NT2/D1 (cell line): ENCODE results near the gene ADCY9.
"Not testable (repeated sequence)": the region's sequence is repeated elsewhere in the genome, so short reads cannot be mapped to it uniquely, and the experiment has no call there.

ENCODE experiments used
- DNase-seq: peaks from one replicate; pipeline ENCODE4 v3.0.0-alpha.2; 2011; ENCODE audit warnings: low read depth, low spot score
- H3K27me3 ChIP-seq: 2 replicates; pipeline ENCODE4 v1.6.0; 2011; ENCODE audit warnings: mild to moderate bottlenecking; ENCODE audit not compliant: insufficient read length, insufficient read depth
- H3K36me3 ChIP-seq: 2 replicates; pipeline ENCODE4 v1.6.1; 2011; ENCODE audit warnings: mild to moderate bottlenecking, low read length, mixed read lengths; ENCODE audit not compliant: insufficient read depth, insufficient read length
- H3K4me1 ChIP-seq: 2 replicates; pipeline ENCODE4 v1.5.1; 2011; ENCODE audit not compliant: insufficient read depth, insufficient read length
- H3K4me3 ChIP-seq: 2 replicates; pipeline ENCODE4 v1.5.1; 2011; ENCODE audit warnings: low read depth; ENCODE audit not compliant: insufficient read length
- H3K9ac ChIP-seq: 2 replicates; pipeline ENCODE4 v1.6.0; 2011; ENCODE audit warnings: low read depth; ENCODE audit not compliant: insufficient read length
- H3K9me3 ChIP-seq: 2 replicates; pipeline ENCODE4 v1.5.1; 2011; ENCODE audit warnings: mild to moderate bottlenecking, low read length; ENCODE audit not compliant: insufficient read depth
- SUZ12 ChIP-seq: IDR thresholded peaks from 2 replicates; pipeline ENCODE4 v1.6.1; 2011; ENCODE audit not compliant: insufficient read length, insufficient read depth; ENCODE audit errors: extremely low read depth
- YY1 ChIP-seq: IDR thresholded peaks from 2 replicates; pipeline ENCODE4 v1.6.1; 2011; ENCODE audit not compliant: insufficient read length, insufficient read depth
- ZNF274 ChIP-seq: IDR thresholded peaks from 2 replicates; pipeline ENCODE4 v1.6.1; 2011; ENCODE audit warnings: mild to moderate bottlenecking, low read depth, low read length

ADCY9 gene

DNA sequence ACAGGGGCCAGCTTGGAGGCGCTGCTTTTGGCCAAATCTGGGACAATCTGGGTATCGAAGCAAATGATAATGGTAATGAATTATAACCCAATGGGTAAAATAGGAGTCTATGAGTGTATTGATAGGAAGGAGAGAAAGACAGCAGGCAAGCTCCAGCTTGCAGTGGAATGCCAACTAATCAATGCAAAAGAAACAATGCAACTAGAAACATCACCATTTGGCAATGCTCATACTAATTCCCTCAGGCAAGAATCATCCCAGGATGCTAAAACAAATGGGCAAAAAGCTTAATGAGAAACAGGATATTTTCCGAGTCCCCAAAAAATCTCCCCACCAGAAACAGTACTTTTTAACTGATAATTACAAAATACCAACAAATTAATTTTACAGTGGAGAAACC, 64.7 kb downstream of the ADCY9 start:
- Histone ChIP-seq H3K9ac (no peak overlapping the region), H3K9me3 (no peaks in the 10 kb centered on the region), H3K27me3 (no peaks in the 10 kb centered on the region), H3K4me3 (no peak overlapping the region), H3K36me3 (no peaks in the 10 kb centered on the region), H3K4me1 (no peaks in the 10 kb centered on the region)
- no peak for DNase-seq
- TF ChIP-seq SUZ12 = no peak
- TF ChIP-seq ZNF274 = no peak
- TF ChIP-seq YY1 = no peak

- no peaks in the 10 kb centered on the region for H3K4me1 ChIP-seq
- H3K36me3 ChIP-seq = no peaks in the 10 kb centered on the region
- H3K9ac ChIP-seq = no peak overlapping the region
- DNase-seq = no peak
- TF ChIP-seq SUZ12 (no peak), ZNF274 (no peak), YY1 (no peak)
- H3K9me3 ChIP-seq = no peaks in the 10 kb centered on the region
- no peak overlapping the region for H3K4me3 ChIP-seq
- H3K27me3 ChIP-seq = no peaks in the 10 kb centered on the region
These were observed 67.2 kb downstream of the ADCY9 start for GRCh38 chr16:4049031-4049430.

DNA sequence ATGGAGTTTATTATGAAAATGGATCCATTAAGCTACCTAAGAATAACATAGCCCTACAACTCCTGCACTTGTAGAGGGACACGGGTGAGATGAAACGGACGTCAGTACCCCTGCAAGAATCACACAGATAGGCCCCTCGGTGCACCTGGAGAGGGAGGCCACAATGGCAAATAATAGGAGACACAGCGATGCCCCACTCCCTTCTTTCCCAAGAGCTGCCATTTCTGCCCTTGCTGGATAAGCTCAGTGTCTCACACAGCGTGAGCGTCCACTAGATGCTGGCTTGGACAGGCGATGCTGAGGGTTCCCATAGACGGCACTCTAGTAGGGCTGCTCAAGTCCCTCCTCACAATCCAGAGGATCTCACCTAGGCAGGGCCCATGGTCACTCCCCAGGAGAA, 67.8 kb downstream of the ADCY9 start:
- H3K4me1 ChIP-seq = no peaks in the 10 kb centered on the region
- no peak for DNase-seq
- H3K4me3 ChIP-seq = no peak overlapping the region
- no peak overlapping the region for H3K9ac ChIP-seq
- no peaks in the 10 kb centered on the region for H3K9me3 ChIP-seq
- H3K27me3 ChIP-seq = no peaks in the 10 kb centered on the region
- no peak for TF ChIP-seq ZNF274
- TF ChIP-seq SUZ12 = no peak
- TF ChIP-seq YY1 = no peak
- no peaks in the 10 kb centered on the region for H3K36me3 ChIP-seq

DNA sequence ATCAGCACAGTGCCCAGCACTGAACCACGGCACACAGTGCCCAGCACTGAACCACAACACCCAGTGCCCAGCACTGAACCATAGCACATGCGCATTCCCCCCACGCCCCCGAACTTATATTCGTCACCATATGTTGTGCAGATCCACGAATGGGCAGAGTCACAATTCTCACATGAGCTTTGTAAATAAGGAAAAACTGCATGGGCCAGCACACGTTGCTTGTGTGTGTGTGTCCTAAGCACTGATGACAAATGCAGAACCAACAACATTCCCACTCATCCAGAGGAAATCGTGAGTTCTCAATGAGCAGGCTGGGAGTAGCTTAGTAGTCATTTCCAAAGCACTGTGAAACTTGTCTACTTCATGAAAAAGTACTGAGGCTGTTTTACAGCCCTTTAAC, 70.0 kb downstream of the ADCY9 start:
- no peak for DNase-seq
- TF ChIP-seq SUZ12 (no peak), YY1 (no peak), ZNF274 (no peak)
- Histone ChIP-seq H3K27me3 (no peaks in the 10 kb centered on the region), H3K36me3 (no peaks in the 10 kb centered on the region), H3K9ac (no peak overlapping the region), H3K4me3 (no peak overlapping the region), H3K4me1 (no peaks in the 10 kb centered on the region), H3K9me3 (no peaks in the 10 kb centered on the region)

DNA sequence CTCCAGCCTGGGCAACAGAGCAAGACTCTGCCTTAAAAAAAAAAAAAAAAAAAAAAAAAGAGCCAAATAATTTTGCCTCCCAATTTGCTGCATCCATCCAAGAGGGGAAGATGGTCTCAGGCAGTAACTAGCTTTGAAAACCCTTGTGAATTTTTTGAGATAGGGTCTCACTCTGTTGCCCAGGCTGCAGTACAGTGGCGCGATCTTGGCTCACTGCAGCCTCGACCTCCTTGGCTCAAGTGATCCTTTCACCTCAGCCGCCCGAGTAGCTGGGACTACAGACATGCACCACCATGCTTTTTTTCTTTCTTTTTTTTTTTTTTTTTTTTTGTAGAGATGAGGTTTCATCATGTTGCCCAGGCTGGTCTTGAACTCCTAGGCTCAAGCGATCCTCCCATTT, 70.7 kb downstream of the ADCY9 start:
- not testable (repeated sequence) for H3K4me1 ChIP-seq, DNase-seq, H3K9ac ChIP-seq, H3K27me3 ChIP-seq, H3K9me3 ChIP-seq, H3K36me3 ChIP-seq, H3K4me3 ChIP-seq

- no peak for TF ChIP-seq ZNF274
- no peak for TF ChIP-seq YY1
- TF ChIP-seq SUZ12 = no peak
- Histone ChIP-seq H3K9ac (no peak overlapping the region), H3K27me3 (no peaks in the 10 kb centered on the region), H3K9me3 (no peaks in the 10 kb centered on the region), H3K36me3 (no peaks in the 10 kb centered on the region), H3K4me3 (no peak overlapping the region), H3K4me1 (no peaks in the 10 kb centered on the region)
- DNase-seq = no peak
These were observed 73.7 kb downstream of the ADCY9 start for GRCh38 chr16:4042581-4042980.

GRCh38 chr16:4038448-4038847, 77.8 kb downstream of the ADCY9 start:
- Histone ChIP-seq H3K9ac (no peak overlapping the region), H3K9me3 (no peaks in the 10 kb centered on the region), H3K36me3 (no peaks in the 10 kb centered on the region), H3K27me3 (no peaks in the 10 kb centered on the region), H3K4me3 (no peak overlapping the region), H3K4me1 (no peaks in the 10 kb centered on the region)
- no peak for TF ChIP-seq SUZ12
- no peak for TF ChIP-seq YY1
- TF ChIP-seq ZNF274 = no peak
- DNase-seq = no peak

- DNase-seq, H3K9ac ChIP-seq, H3K9me3 ChIP-seq, H3K27me3 ChIP-seq, H3K4me3 ChIP-seq, H3K36me3 ChIP-seq, H3K4me1 ChIP-seq: not testable (repeated sequence)
These were observed 79.3 kb downstream of the ADCY9 start for GRCh38 chr16:4036952-4037351.
